ENCODE results near the gene HRAS. TPM values are rescaled to one million over a fixed set of nuclear protein-coding genes. Genes with fewer than 3 reads are reported as not detected.

HRAS gene
- total RNA-seq, 2 donors from 2014 or later: 64.8 to 68.2 TPM

- Mint-ChIP-seq H3K9me3 (peaks cover 2% of the 10 kb centered on the region), H3K27me3 (ENCODE audit: insufficient read depth) (peaks cover 4% of the 10 kb centered on the region), H3K4me3 (no peak overlapping the region), H3K27ac (no peak overlapping the region), H3K4me1 (peaks cover 2% of the 10 kb centered on the region), H3K36me3 (ENCODE audit: low read depth) (peaks cover 10% of the 10 kb centered on the region)
- 97% methylated on average over 17 of the region's 20 CpGs for WGBS, 2 experiments (ENCODE audit: insufficient coverage in 1 of 2, insufficient read length in 1 of 2)
- H3K9me3 ChIP-seq (ENCODE audit: control insufficient read depth, low read length): no peaks in the 10 kb centered on the region
- H3K27ac ChIP-seq (ENCODE audit: low read depth, low read length): no peak overlapping the region
- H3K9ac ChIP-seq (ENCODE audit: extremely low read depth, low read length, poor library complexity, severe bottlenecking): no peak overlapping the region
- TF ChIP-seq, protein P1, sequence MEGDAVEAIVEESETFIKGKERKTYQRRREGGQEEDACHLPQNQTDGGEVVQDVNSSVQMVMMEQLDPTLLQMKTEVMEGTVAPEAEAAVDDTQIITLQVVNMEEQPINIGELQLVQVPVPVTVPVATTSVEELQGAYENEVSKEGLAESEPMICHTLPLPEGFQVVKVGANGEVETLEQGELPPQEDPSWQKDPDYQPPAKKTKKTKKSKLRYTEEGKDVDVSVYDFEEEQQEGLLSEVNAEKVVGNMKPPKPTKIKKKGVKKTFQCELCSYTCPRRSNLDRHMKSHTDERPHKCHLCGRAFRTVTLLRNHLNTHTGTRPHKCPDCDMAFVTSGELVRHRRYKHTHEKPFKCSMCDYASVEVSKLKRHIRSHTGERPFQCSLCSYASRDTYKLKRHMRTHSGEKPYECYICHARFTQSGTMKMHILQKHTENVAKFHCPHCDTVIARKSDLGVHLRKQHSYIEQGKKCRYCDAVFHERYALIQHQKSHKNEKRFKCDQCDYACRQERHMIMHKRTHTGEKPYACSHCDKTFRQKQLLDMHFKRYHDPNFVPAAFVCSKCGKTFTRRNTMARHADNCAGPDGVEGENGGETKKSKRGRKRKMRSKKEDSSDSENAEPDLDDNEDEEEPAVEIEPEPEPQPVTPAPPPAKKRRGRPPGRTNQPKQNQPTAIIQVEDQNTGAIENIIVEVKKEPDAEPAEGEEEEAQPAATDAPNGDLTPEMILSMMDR (conservative IDR thresholded peaks at IDR 0.05): no peak
- no peaks in the 10 kb centered on the region for H3K4me1 ChIP-seq (ENCODE audit: control insufficient read depth, insufficient read depth, low read length)
- no peaks in the 10 kb centered on the region for H3K36me3 ChIP-seq (ENCODE audit: control insufficient read depth, insufficient read depth, low read length)
- H3K27me3 ChIP-seq (ENCODE audit: control insufficient read depth, insufficient read depth, low read length, poor library complexity, severe bottlenecking): no peaks in the 10 kb centered on the region
- no peak for DNase-seq
- H3K4me3 ChIP-seq (ENCODE audit: low read length): no peak overlapping the region
Measured at GRCh38 chr11:541433-541885, 6.1 kb upstream of the HRAS start.

GRCh38 chr11:540583-541432 is 5.4 kb upstream of the HRAS start:
- Histone ChIP-seq H3K4me3 (ENCODE audit: low read length) (no peak overlapping the region), H3K27me3 (ENCODE audit: control insufficient read depth, insufficient read depth, low read length, poor library complexity, severe bottlenecking) (no peaks in the 10 kb centered on the region), H3K36me3 (ENCODE audit: control insufficient read depth, insufficient read depth, low read length) (no peaks in the 10 kb centered on the region), H3K4me1 (ENCODE audit: control insufficient read depth, insufficient read depth, low read length) (no peaks in the 10 kb centered on the region), H3K9ac (ENCODE audit: extremely low read depth, low read length, poor library complexity, severe bottlenecking) (no peak overlapping the region), H3K27ac (ENCODE audit: low read depth, low read length) (no peak overlapping the region), H3K9me3 (ENCODE audit: control insufficient read depth, low read length) (no peaks in the 10 kb centered on the region)
- peak; percentile 49 for DNase-seq
- peaks cover 10% of the 10 kb centered on the region for H3K36me3 Mint-ChIP-seq (ENCODE audit: low read depth)
- no peak overlapping the region for H3K27ac Mint-ChIP-seq
- H3K9me3 Mint-ChIP-seq: peaks cover 1% of the 10 kb centered on the region
- WGBS, 2 experiments (ENCODE audit: insufficient coverage in 1 of 2, insufficient read length in 1 of 2): 84 to 88% methylated on average over 10 to 23 of the region's 23 CpGs
- H3K4me3 Mint-ChIP-seq: no peak overlapping the region
- TF ChIP-seq, protein P1 (conservative IDR thresholded peaks at IDR 0.05): no peak
- H3K4me1 Mint-ChIP-seq: peaks cover 2% of the 10 kb centered on the region
- H3K27me3 Mint-ChIP-seq (ENCODE audit: insufficient read depth): peaks cover 9% of the 10 kb centered on the region

- no peak overlapping the region for H3K4me3 Mint-ChIP-seq
- DNase-seq: peak; percentile 53
Measured at GRCh38 chr11:539971-540481, 4.7 kb upstream of the HRAS start.

More at GRCh38 chr11:539971-540481, 4.7 kb upstream of the HRAS start:
- Histone ChIP-seq H3K4me3 (ENCODE audit: low read length) (no peak overlapping the region), H3K9ac (ENCODE audit: extremely low read depth, low read length, poor library complexity, severe bottlenecking) (no peak overlapping the region), H3K27me3 (ENCODE audit: control insufficient read depth, insufficient read depth, low read length, poor library complexity, severe bottlenecking) (no peaks in the 10 kb centered on the region), H3K4me1 (ENCODE audit: control insufficient read depth, insufficient read depth, low read length) (no peaks in the 10 kb centered on the region), H3K27ac (ENCODE audit: low read depth, low read length) (no peak overlapping the region), H3K36me3 (ENCODE audit: control insufficient read depth, insufficient read depth, low read length) (no peaks in the 10 kb centered on the region), H3K9me3 (ENCODE audit: control insufficient read depth, low read length) (no peaks in the 10 kb centered on the region)
- TF ChIP-seq, protein P1 (conservative IDR thresholded peaks at IDR 0.05): no peak
- H3K27ac Mint-ChIP-seq: no peak overlapping the region
- peaks cover 2% of the 10 kb centered on the region for H3K4me1 Mint-ChIP-seq
- peaks cover 9% of the 10 kb centered on the region for H3K27me3 Mint-ChIP-seq (ENCODE audit: insufficient read depth)
- H3K9me3 Mint-ChIP-seq: peaks cover 1% of the 10 kb centered on the region
- H3K36me3 Mint-ChIP-seq (ENCODE audit: low read depth): peaks cover 7% of the 10 kb centered on the region
- 88 to 90% methylated on average over 7 to 8 of the region's 8 CpGs for WGBS, 2 experiments (ENCODE audit: insufficient coverage in 1 of 2, insufficient read length in 1 of 2)
